GM19395 (cell line): Measurements from ENCODE around the gene TMUB2.
"Not testable (repeated sequence)": the region's sequence is repeated elsewhere in the genome, so short reads cannot be mapped to it uniquely, and the experiment has no call there.

Experiments used
- ATAC-seq: cut with Tn5 transposase; IDR thresholded peaks from one replicate; pipeline ENCODE4 v1.9.1; 2021; ENCODE audit warnings: mild to moderate bottlenecking, moderate library complexity; ENCODE audit not compliant: unreplicated experiment

The TMUB2 gene

DNA sequence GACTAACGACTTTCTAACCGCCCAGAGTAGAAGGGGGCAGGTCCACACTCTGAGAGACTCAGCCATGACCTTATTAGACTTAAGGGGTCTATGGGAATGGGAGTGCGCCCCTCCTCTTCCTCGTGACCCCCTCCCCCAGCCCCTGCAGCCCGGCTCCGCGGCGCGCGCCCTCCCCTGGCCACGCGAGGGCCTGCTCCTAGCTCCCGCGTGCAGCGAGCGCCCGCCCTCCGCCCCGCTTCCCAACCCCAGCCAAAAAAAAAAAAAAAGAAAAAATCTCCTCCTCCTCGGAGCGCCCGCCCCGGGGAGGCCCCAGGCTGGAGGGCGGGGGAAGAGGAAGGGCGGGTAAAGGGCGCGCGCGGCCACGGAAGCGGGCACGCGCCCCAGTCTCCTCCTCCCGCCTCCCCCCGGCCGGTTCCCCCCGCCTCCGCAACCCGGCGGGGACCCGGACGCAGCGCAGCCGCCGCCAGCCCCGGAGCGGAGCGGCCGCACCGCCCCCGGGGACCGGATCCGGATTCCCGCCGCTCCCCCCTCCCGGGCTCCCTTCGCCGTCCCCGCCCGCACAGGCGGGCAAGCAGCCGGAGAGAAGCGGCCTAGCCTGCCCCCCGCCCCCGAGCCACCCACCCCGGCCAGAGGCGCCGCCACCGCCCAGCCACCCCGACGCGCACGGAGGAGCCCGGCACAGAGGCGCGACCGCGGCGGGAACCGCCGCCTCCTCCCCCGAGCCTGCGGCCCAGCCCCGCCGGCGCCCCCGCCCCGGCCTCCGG, 31.8 kb downstream of the TMUB2 start:
- no peak for ATAC-seq

DNA sequence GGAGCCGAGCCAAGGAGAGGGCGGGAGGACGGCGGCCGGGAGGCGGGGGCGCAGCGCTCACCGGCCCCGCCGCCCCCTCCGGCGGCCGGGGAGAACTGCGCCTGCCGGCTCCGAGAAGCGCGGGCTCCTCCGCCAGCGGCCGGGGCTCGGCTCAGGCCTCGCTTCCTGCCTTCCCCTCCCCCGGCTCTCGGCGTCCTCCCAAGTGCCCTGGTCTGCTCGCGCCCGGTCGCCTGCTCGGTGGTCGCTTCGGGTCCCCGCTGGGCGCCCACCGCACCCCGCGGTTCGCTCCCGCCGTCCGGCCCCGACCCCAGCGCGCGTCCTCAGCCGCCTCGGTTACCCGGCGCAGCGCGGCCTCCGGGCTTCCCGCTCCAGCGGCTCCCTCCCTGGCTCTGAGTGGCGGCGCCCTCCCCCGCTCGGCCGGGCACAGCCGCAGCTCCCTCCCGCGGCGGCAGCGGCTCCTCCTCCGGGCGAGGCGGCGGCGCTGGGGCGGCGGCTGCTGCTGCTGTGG, 32.4 kb downstream of the TMUB2 start:
- no peak for ATAC-seq

DNA sequence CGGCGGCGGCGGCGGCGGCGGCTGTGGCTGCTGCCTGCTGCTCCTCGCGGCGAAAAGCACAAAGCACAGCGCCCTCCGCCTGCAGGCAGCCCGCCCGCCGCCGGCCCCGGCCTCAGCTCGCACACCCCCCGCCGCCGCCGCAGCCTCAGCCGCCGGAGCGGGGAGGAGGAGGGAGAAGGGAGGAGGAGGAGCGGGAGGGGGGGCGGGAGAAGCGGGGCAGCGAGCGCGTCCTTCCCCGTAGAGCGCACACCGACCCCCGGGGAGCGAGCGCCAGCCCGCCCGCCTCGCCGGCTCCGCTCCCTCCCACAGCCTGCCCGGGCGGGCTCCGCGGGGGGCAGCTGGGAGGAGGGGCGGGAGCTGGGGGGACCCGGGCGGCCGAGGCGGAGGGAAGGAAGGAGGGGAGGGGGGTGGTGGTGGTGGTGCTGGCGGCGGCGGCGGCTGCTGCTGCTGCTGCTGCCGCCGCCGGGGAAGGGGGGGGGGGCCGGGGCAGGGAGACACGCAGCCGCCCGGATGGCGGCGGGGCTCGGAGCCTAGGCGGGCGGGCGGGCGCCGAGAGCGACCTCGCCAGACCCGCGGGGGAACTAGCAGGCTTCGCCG, 32.9 kb downstream of the TMUB2 start, which contains the start of gene UBTF:
TSS of gene UBTF (minus strand) at position 60 of the 597 bp plus-strand sequence. CDS start 1,446 bp downstream, outside the sequence.
- no peak for ATAC-seq

DNA sequence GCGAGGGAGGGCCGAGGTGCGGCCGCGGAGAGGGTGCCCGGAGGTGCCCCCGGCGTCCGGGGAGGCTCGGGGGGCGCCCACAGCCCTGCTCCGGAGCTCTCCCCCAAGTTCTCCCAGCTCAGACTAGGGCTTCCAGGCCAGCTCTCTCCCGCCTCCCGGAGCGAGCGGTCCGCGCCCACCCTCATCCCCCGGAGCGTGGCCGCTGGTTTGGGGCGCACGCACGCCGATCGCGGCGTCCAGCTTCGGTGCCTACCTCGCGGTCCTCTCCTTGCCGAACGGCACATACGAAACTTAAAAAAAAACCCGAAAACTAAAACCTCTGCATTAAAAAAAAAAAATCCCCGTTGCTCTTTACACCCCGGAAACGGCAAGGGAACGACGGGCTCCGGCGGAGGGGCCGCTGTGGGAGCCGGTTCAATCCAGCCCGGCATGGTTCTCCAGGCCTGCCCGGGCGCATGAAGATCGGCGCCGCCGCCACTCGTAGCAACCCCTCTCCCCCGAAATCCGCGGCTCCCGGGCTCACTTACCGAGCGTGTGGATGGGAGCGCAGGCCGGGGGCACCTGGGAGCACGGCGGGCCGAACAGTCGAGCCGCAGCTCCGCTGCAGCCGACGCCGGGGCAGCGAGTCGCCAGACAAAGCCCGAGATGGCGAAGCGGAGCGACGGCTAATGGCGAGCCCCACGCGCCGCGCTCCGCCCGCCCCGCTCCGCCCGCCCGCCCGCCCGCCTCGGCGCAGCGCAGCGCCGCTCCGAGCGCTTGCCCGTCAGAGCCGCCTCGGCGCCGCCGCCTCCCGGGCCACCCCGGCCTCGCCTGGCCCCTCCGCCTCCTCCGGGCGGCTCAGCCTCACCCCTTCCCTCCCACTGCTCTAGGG, 33.7 kb downstream of the TMUB2 start:
- no peak for ATAC-seq

DNA sequence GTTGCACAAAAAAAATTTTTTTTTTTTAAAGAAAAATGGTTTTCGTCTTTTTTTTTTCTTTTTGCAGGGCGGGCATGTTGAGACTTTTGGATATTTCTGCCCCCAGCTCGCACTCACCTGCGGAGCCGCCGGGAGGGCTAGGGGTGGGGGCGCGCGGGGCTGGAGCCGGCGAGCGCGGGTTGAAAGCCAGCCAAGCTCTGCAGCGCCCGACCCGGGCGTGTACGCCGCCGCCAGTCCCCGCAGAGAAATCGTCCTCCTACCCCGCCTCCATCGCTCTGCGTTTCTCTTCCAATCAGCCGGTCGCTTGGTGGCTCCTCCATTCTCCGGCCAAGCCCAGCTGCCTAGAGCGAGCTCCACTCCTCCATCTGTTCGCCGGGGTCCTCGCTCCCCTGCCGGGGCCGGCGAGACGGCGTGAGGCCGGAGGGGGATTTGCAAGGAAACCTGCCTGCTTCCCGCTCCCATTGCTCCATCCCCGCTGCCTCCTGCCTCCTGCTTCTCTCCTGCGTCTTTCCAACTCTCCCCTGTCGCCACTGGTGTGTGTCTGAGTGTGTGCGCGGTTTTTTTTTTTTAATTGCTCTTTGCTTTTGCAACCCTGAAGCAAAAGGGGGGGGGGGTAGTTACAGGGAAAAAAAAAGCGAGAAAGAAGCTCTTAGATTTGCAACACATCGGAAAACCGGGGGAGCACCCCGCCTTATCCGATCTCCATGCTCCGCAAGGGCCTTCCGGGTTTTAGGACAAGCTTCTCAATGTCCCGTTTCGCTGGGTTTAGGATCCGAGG, 34.5 kb downstream of the TMUB2 start:
- ATAC-seq: no peak

DNA sequence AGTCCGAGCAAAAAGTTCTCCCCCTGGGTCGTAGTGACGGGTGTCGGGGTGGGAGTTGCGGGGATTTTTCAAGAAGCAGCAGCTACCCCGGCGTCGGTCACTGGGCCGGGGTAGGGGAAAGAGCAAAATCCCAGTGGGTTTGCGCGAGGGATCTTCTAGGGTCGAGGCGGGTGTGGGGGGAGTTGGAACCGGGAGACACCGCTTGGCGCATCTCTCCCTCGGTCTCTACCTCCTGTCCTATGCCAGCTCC, 35.0 kb downstream of the TMUB2 start:
- no peak for ATAC-seq

DNA sequence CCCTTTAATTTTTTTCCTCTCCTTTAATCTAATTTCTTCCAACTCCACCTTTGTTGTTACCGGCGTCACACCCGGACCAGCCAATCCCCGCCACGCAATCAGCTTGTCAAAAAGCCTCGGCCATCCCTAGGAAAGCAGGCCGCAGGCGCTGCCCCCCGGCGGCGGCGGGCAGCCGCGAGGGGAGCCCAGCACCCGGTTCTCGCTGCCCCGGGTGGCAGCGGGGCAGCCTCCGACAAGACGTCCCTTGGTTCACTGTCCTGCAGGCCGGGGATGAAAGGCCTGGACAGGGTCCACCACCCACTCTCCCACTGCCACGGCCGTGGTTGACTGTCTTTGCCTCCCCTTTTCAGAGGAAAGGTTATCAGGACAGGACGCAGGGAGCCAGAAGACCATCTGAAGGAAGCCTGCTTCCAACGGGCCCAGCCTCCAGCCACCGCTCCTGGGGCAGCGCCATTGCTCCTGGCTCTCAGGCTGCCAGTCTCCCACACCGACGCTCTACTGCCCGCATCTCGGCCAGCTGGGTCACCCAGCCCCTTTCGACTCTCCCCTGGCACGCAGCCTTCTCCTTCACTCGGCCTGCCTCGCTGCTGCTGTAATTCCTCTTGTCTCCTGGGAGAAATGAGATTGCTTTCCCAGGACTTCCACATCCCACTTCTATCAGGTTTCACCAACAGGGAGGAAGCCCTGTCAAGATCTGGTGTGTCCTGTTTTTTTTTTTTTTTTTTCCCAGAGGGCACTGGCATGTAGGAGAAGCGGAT, 35.5 kb downstream of the TMUB2 start:
- no peak for ATAC-seq

DNA sequence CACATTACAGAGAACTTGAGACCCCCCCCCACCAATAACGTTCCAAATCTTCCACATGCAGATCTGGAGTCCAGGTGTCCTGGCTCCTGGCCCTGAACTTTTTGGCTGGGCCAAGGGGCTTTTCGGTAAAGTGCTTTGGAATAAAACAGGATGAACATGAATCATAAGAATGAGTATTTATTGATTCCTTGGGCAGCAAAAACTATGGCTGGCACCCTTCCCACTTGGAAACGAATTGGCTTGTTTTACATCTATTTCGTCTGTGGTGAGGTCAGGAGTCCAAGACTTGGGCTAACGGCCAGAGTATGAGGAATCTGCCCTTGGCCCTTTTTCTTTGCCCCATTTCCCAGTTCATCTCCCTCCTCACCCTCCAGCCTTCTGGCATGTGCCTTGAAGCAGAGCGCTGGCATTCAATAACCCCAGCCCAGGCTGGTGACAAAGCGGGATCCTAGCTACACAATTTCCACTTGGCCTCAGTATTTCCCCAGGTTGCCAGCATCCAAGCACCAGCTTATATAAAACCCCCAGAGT, 36.8 kb downstream of the TMUB2 start:
- ATAC-seq: no peak

DNA sequence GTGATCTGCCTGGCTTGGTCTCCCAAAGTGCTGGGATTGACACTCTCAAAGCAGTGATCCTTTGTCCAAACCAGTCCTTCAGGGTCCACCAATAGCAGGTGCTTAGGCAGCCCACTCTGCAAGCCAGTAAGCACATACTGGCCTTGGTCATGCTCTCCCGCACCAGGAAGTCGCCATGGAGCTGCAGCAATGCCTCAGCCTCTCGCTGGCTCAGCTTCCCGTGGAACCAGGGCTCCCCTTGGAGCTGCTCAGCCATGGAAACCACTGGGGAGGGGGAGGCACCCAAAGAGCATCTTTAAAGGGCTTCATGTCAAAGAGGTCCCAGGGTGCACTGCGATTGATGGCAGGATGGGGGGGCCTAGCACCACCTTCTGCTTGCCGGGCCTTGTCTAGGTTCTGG, 42.3 kb downstream of the TMUB2 start:
- ATAC-seq: no peak

DNA sequence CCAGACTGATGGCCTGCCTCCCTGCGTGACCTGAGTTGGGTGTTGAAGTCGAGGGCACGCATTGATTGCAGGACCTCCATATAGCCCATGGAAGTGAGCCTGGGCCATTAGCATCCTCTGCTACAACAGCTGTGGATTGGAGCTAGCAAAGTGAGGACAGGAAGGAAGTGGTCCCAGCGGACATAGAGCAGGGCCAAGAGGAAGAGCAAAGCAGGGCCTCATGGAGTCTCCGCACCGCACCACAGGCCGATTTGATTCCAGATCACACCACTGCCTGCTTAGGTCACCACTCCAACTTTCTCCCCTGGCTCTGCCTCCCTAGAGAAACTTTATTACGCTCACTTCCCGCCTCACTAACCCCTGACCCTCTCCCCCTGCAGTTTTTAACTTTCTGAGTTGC, 43.4 kb downstream of the TMUB2 start:
- no peak for ATAC-seq

DNA sequence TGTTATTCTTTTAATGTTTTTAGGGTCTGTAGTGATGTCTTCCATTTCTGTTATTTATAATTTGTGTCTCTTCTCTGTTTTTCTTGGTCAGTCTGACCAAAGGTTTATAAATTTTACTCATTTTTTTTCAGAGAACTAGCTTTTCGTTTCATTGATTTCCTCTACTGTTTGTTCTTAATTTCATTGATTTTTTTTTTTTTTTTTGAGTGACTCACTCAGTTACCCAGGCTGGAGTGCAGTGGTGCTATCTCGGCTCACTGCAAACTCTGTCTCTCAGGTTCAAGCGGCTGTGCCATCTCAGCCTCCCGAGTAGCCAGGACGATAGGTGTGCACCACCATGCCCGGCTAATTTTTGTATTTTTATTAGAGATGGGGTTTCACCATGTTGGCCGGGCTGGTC, 45.3 kb downstream of the TMUB2 start:
- no peak for ATAC-seq

DNA sequence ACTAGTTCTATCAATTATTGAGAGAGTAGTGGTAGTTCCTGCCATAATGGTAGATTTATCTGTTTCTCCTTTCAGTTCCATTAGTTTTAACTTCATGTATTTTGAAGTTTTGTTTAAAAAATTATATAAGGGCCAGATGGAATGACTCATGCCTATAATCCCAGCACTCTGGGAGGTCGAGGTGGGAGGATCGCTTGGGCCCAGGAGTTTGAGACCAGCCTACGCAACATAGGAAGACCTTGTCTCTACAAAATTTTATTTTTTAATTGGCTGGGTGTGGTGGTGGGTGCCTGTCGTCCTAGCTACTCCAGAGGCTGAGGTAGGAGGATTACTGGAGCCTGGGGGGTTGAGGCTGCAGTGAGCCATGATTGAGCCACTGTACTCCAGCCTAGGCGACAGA, 46.8 kb downstream of the TMUB2 start:
- ATAC-seq: no peak

DNA sequence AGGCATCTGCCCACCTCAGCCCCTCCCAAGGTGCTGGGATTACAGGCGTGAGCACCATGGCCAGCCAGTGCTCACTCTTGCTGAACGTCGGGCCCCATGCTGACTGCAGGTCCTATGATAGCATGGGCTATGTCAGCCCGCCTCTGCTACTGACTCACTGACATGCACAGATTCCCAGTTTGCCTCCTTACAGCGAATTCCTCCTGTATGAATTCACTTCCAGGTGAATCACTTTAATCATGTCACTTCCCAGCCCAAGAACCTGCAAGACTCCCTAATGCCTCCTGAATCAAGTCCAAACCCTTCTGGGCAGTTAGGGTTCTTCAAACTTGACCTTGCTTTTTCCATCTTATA, 48.8 kb downstream of the TMUB2 start:
- ATAC-seq: no peak

DNA sequence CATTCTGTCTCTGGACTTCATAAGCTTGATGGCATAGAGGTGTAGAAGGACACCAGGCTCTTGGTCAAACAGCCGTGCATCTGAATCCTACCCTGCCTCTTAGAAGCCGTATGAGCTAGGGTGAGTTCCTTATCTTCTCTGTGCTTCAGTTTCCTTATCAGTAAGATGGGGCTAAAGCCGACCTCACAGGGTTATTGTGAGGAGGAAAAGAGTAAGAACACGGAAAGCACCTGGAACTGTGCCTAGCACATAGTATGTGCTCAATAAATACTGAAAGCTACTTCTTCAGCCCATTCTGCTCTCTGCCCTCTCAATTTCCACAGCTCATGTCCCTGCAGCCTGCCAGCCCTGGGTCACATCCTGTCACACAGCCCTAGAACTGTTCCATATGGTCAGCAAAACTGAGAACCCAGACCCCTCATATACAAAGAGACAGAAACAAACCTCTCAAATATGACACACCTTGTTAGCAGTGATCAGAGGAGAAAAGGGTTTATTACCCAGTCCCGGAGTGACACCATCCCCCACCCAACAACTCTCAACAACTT, 49.7 kb downstream of the TMUB2 start:
- ATAC-seq: no peak

DNA sequence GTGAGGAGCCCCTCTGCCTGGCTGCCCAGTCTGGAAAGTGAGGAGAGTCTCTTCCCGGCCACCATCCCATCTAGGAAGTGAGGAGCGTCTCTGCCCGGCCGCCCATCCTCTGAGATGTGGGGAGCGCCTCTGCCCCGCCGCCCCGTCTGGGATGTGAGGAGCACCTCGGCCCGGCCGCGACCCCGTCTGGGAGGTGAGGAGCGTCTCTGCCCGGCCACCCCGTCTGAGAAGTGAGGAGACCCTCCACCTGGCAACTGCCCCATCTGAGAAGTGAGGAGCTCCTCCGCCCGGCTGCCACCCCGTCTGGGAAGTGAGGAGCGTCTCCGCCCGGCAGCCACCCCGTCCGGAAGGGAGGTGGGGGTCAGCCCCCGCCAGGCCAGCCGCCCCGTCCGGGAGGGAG, 51.1 kb downstream of the TMUB2 start:
- ATAC-seq: not testable (repeated sequence)

DNA sequence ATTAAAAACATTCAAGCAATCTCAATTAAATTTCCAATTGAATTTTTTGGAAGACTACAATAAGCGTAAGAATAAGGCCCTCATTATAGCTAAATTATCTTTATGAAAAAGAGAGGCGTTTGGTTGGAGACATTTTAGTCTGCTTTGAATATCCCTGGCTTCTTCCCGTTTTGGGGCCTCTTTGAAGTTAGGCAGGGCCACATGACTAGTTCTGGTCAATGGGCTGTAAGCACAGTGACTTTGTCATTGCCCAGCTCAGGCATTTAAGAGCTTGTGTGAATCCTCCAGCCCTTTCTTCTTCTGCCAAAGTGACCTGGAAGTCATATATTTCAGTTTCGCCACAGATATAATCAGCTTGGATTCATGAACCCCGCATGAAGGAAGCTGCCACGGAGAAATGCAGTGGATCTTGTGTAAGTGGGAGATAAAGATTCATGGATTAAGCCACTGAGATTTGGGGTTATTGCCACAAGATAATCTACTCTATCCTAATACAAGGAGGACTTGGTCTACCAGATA, 54.4 kb downstream of the TMUB2 start:
- no peak for ATAC-seq
